Measurements from ENCODE around the gene FHIT.

The FHIT gene

GRCh38 chr3:59885899-59886400 is 1365.3 kb downstream of the FHIT start:
- DNase-seq (ENCODE audit: low read depth, low spot score): no peak

GRCh38 chr3:59885101-59885500 is 1366.2 kb downstream of the FHIT start:
- no peak for DNase-seq (ENCODE audit: low read depth, low spot score)

- DNase-seq (ENCODE audit: low read depth, low spot score): no peak
These were observed 1366.8 kb downstream of the FHIT start for GRCh38 chr3:59884409-59884808.

GRCh38 chr3:59882746-59883145 is 1368.5 kb downstream of the FHIT start:
- no peak for DNase-seq (ENCODE audit: low read depth, low spot score)

- DNase-seq (ENCODE audit: low read depth, low spot score): no peak
These were observed 1370.5 kb downstream of the FHIT start for GRCh38 chr3:59880717-59881116.

- DNase-seq (ENCODE audit: low read depth, low spot score): no peak
These were observed 1372.1 kb downstream of the FHIT start for GRCh38 chr3:59879031-59879581.

GRCh38 chr3:59878038-59878427 is 1373.2 kb downstream of the FHIT start:
- no peak for DNase-seq (ENCODE audit: low read depth, low spot score)

GRCh38 chr3:59877263-59878037 is 1373.8 kb downstream of the FHIT start:
- no peak for DNase-seq (ENCODE audit: low read depth, low spot score)

GRCh38 chr3:59876533-59877062 is 1374.7 kb downstream of the FHIT start:
- no peak for DNase-seq (ENCODE audit: low read depth, low spot score)

GRCh38 chr3:59873576-59874230 is 1377.5 kb downstream of the FHIT start:
- DNase-seq (ENCODE audit: low read depth, low spot score): no peak

- DNase-seq (ENCODE audit: low read depth, low spot score): no peak
These were observed 1379.1 kb downstream of the FHIT start for GRCh38 chr3:59872128-59872527.

- DNase-seq (ENCODE audit: low read depth, low spot score): no peak
These were observed 1383.9 kb downstream of the FHIT start for GRCh38 chr3:59867185-59868002.

- DNase-seq (ENCODE audit: low read depth, low spot score): no peak
These were observed 1385.2 kb downstream of the FHIT start for GRCh38 chr3:59866076-59866475.

GRCh38 chr3:59865351-59865750 is 1385.9 kb downstream of the FHIT start:
- DNase-seq (ENCODE audit: low read depth, low spot score): no peak

- no peak for DNase-seq (ENCODE audit: low read depth, low spot score)
These were observed 1388.6 kb downstream of the FHIT start for GRCh38 chr3:59862686-59863085.

GRCh38 chr3:59857589-59858346 is 1393.5 kb downstream of the FHIT start:
- peak; percentile 51 for DNase-seq (ENCODE audit: low read depth, low spot score)

GRCh38 chr3:59856934-59857460 is 1394.3 kb downstream of the FHIT start:
- no peak for DNase-seq (ENCODE audit: low read depth, low spot score)

- no peak for DNase-seq (ENCODE audit: low read depth, low spot score)
These were observed 1397.1 kb downstream of the FHIT start for GRCh38 chr3:59854061-59854709.

GRCh38 chr3:59850417-59850816 is 1400.8 kb downstream of the FHIT start:
- DNase-seq (ENCODE audit: low read depth, low spot score): no peak

- no peak for DNase-seq (ENCODE audit: low read depth, low spot score)
These were observed 1405.9 kb downstream of the FHIT start for GRCh38 chr3:59845386-59845785.

All from activated CD4-positive, CD25-positive, alpha-beta regulatory T cell treated with anti-CD3 and anti-CD28 coated beads, Interleukin-2, amount 50 U/mL, for 16 hours (primary cell).